ENCODE results near the gene ARHGEF9. TPM values are rescaled to one million over a fixed set of nuclear protein-coding genes. Genes with fewer than 3 reads are reported as not detected.

ARHGEF9 gene
- polyA plus RNA-seq, 1 of the 3 experiments (the other 2 are of a cell fraction) = 6.4 TPM

DNA sequence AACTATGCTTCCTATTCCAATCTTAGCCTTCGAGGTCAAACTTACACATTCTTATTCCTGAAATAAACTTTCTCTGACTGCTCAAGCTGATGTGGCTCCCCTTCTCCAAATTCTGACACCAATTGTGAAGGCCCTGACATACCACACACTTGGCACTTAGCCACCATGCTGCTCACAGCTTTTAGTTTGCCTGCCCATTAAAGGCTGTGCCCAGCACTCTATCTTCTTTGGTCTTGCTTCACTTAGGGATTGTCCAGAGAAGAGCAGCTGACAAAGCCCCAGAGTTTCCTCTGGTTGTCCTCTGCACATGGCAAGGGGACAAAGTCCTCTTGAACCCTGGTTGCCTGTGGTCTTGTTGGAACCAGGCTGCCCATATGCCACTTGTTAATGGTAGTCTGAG, 126.1 kb downstream of the ARHGEF9 start:
- Histone ChIP-seq H3K27ac (ENCODE audit: low read depth in 2 of 2, low read length in 1 of 2) (peak overlapping the region in 1 of 2 experiments; percentile 82; a peak in 2 of 4 replicates), H3K4me2 (no peak overlapping the region), H3K4me1 (ENCODE audit: control insufficient read depth in 1 of 2, insufficient read depth in 2 of 2, low read depth in 1 of 2, low read length in 1 of 2) (peaks cover 0 to 10% of the 10 kb centered on the region in 2 experiments; a peak in 1 of 4 replicates), H3K4me3 (ENCODE audit: low read depth in 2 of 2, low read length in 1 of 2) (no peak overlapping the region), H3F3A (replicated peaks; ENCODE audit: insufficient read depth) (peaks cover 12% of the 10 kb centered on the region), H3K9me2 (no peaks in the 10 kb centered on the region), H3K9ac (no peak overlapping the region), H3K36me3 (replicated peaks in 1 of 2; ENCODE audit: control insufficient read depth in 1 of 2, insufficient read depth in 2 of 2, low read length in 1 of 2) (no peaks in the 10 kb centered on the region), H2AFZ (ENCODE audit: low read depth) (no peak overlapping the region), H3K79me2 (ENCODE audit: insufficient read depth) (no peaks in the 10 kb centered on the region), H3K9me3 (no peaks in the 10 kb centered on the region), H3K27me3 (ENCODE audit: insufficient read depth) (no peaks in the 10 kb centered on the region), H4K20me1 (ENCODE audit: insufficient read depth) (no peaks in the 10 kb centered on the region)
- ChIA-PET POLR2A (no interaction called here), CTCF (no interaction called here)
- TF ChIP-seq EZH2phosphoT487 (IDR thresholded peaks at IDR 0.05; ENCODE audit: borderline replicate concordance, low read depth) (no peak), SMC3 (IDR thresholded peaks at IDR 0.05; ENCODE audit: low read depth, low read length) (no peak), MEF2A (IDR thresholded peaks at IDR 0.05; ENCODE audit: borderline replicate concordance, low read depth) (no peak), FOSL2 (IDR thresholded peaks at IDR 0.05; ENCODE audit: borderline replicate concordance, low read depth) (no peak), YY1 (IDR thresholded peaks at IDR 0.05; ENCODE audit: low read depth) (no peak), NRF1 (IDR thresholded peaks at IDR 0.05; ENCODE audit: low read depth, low read length) (no peak), TCF12 (IDR thresholded peaks at IDR 0.05) (no peak), TEAD4 (IDR thresholded peaks at IDR 0.05; ENCODE audit: borderline replicate concordance, insufficient read depth) (no peak), GABPA (IDR thresholded peaks at IDR 0.05; ENCODE audit: low read depth) (no peak), FOXM1 (IDR thresholded peaks at IDR 0.05; ENCODE audit: low read depth) (no peak), POLR2AphosphoS5 (IDR thresholded peaks at IDR 0.05; ENCODE audit: low read depth, low read length) (no peak), RCOR1 (IDR thresholded peaks at IDR 0.05; ENCODE audit: low read length) (no peak), RXRA (IDR thresholded peaks at IDR 0.05; ENCODE audit: borderline replicate concordance, low read depth) (no peak), FOXJ3 (CRISPR knock-in tag; IDR thresholded peaks at IDR 0.05) (no peak), CHD2 (IDR thresholded peaks at IDR 0.05; ENCODE audit: low read length, partially characterized antibody) (no peak)
- TF ChIP-seq, protein P1, sequence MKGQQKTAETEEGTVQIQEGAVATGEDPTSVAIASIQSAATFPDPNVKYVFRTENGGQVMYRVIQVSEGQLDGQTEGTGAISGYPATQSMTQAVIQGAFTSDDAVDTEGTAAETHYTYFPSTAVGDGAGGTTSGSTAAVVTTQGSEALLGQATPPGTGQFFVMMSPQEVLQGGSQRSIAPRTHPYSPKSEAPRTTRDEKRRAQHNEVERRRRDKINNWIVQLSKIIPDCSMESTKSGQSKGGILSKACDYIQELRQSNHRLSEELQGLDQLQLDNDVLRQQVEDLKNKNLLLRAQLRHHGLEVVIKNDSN (IDR thresholded peaks at IDR 0.05; ENCODE audit: borderline replicate concordance, low read depth) = no peak
- TF ChIP-seq, protein P2, sequence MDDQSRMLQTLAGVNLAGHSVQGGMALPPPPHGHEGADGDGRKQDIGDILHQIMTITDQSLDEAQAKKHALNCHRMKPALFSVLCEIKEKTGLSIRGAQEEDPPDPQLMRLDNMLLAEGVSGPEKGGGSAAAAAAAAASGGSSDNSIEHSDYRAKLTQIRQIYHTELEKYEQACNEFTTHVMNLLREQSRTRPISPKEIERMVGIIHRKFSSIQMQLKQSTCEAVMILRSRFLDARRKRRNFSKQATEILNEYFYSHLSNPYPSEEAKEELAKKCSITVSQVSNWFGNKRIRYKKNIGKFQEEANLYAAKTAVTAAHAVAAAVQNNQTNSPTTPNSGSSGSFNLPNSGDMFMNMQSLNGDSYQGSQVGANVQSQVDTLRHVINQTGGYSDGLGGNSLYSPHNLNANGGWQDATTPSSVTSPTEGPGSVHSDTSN (IDR thresholded peaks at IDR 0.05) = no peak
- TF ChIP-seq, protein P3, sequence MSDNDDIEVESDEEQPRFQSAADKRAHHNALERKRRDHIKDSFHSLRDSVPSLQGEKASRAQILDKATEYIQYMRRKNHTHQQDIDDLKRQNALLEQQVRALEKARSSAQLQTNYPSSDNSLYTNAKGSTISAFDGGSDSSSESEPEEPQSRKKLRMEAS (IDR thresholded peaks at IDR 0.05; ENCODE audit: low read depth) = no peak
- TF ChIP-seq, protein P4, sequence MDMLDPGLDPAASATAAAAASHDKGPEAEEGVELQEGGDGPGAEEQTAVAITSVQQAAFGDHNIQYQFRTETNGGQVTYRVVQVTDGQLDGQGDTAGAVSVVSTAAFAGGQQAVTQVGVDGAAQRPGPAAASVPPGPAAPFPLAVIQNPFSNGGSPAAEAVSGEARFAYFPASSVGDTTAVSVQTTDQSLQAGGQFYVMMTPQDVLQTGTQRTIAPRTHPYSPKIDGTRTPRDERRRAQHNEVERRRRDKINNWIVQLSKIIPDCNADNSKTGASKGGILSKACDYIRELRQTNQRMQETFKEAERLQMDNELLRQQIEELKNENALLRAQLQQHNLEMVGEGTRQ (IDR thresholded peaks at IDR 0.05; ENCODE audit: borderline replicate concordance, low read depth, low read length) = no peak
- TF ChIP-seq, protein P5, sequence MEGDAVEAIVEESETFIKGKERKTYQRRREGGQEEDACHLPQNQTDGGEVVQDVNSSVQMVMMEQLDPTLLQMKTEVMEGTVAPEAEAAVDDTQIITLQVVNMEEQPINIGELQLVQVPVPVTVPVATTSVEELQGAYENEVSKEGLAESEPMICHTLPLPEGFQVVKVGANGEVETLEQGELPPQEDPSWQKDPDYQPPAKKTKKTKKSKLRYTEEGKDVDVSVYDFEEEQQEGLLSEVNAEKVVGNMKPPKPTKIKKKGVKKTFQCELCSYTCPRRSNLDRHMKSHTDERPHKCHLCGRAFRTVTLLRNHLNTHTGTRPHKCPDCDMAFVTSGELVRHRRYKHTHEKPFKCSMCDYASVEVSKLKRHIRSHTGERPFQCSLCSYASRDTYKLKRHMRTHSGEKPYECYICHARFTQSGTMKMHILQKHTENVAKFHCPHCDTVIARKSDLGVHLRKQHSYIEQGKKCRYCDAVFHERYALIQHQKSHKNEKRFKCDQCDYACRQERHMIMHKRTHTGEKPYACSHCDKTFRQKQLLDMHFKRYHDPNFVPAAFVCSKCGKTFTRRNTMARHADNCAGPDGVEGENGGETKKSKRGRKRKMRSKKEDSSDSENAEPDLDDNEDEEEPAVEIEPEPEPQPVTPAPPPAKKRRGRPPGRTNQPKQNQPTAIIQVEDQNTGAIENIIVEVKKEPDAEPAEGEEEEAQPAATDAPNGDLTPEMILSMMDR (IDR thresholded peaks at IDR 0.05) = no peak
- DNase-seq = no peak
- 43% methylated on average over 1 of the region's 1 CpG for WGBS (ENCODE audit: low lambda C conversion rate)
